T-helper 2 cell treated with Interferon-gamma antibody and Interleukin-4, amounts not matched to agents 5 μg/mL and 100 μg/mL, for 36 hours (primary cell): ENCODE results near the gene ANAPC15.

Source experiments
- DNase-seq: peaks from one replicate; pipeline ENCODE4 v3.0.0; 2021; ENCODE audit warnings: low spot score
- H3K27ac Mint-ChIP-seq: one replicate; pipeline ENCODE4 v1.8.0; 2021; ENCODE audit warnings: mild to moderate bottlenecking, mixed read lengths
- H3K27me3 Mint-ChIP-seq: one replicate; pipeline ENCODE4 v1.8.0; 2021; ENCODE audit warnings: low read depth, mixed read lengths
- H3K36me3 Mint-ChIP-seq: one replicate; pipeline ENCODE4 v1.8.0; 2021; ENCODE audit warnings: low read depth, mixed read lengths
- H3K4me1 Mint-ChIP-seq: one replicate; pipeline ENCODE4 v1.8.0; 2021; ENCODE audit warnings: low read depth, mixed read lengths
- H3K4me3 Mint-ChIP-seq: one replicate; pipeline ENCODE4 v1.8.0; 2022; ENCODE audit warnings: mild to moderate bottlenecking, moderate library complexity, mixed read lengths
- H3K9me3 Mint-ChIP-seq: one replicate; pipeline ENCODE4 v1.8.0; 2021; ENCODE audit warnings: mixed read lengths

The ANAPC15 gene

GRCh38 chr11:72085621-72086351 lies 26.7 kb downstream of the ANAPC15 start:
- H3K27me3 Mint-ChIP-seq = no peaks in the 10 kb centered on the region
- peaks cover 7% of the 10 kb centered on the region for H3K36me3 Mint-ChIP-seq
- H3K4me1 Mint-ChIP-seq = peaks cover 23% of the 10 kb centered on the region
- H3K4me3 Mint-ChIP-seq = no peak overlapping the region
- peak overlapping the region; percentile 38 for H3K27ac Mint-ChIP-seq
- no peaks in the 10 kb centered on the region for H3K9me3 Mint-ChIP-seq
- DNase-seq = no peak

- peaks cover 6% of the 10 kb centered on the region for H3K36me3 Mint-ChIP-seq
- DNase-seq = no peak
- H3K4me3 Mint-ChIP-seq = no peak overlapping the region
- no peaks in the 10 kb centered on the region for H3K9me3 Mint-ChIP-seq
- no peak overlapping the region for H3K27ac Mint-ChIP-seq
- H3K27me3 Mint-ChIP-seq = no peaks in the 10 kb centered on the region
- peaks cover 24% of the 10 kb centered on the region for H3K4me1 Mint-ChIP-seq
Measured at GRCh38 chr11:72084965-72085364, 27.5 kb downstream of the ANAPC15 start.

GRCh38 chr11:72084076-72084475 lies 28.4 kb downstream of the ANAPC15 start:
- Mint-ChIP-seq H3K36me3 (peaks cover 3% of the 10 kb centered on the region), H3K4me3 (no peak overlapping the region), H3K4me1 (peaks cover 23% of the 10 kb centered on the region), H3K27me3 (no peaks in the 10 kb centered on the region), H3K27ac (no peak overlapping the region), H3K9me3 (no peaks in the 10 kb centered on the region)
- DNase-seq = no peak

GRCh38 chr11:72083414-72083813 lies 29.1 kb downstream of the ANAPC15 start:
- DNase-seq = no peak
- Mint-ChIP-seq H3K36me3 (peaks cover 7% of the 10 kb centered on the region), H3K27ac (peak overlapping the region; percentile 0), H3K27me3 (no peaks in the 10 kb centered on the region), H3K4me1 (peaks cover 29% of the 10 kb centered on the region), H3K9me3 (no peaks in the 10 kb centered on the region), H3K4me3 (no peak overlapping the region)

GRCh38 chr11:72081821-72082453 lies 30.6 kb downstream of the ANAPC15 start:
- H3K27me3 Mint-ChIP-seq = no peaks in the 10 kb centered on the region
- H3K4me3 Mint-ChIP-seq = peak overlapping the region; percentile 92
- H3K36me3 Mint-ChIP-seq = peaks cover 12% of the 10 kb centered on the region
- H3K9me3 Mint-ChIP-seq = no peaks in the 10 kb centered on the region
- H3K4me1 Mint-ChIP-seq = peaks cover 41% of the 10 kb centered on the region
- no peak for DNase-seq
- peak overlapping the region; percentile 90 for H3K27ac Mint-ChIP-seq

GRCh38 chr11:72081184-72081644 lies 31.3 kb downstream of the ANAPC15 start:
- peak overlapping the region; percentile 92 for H3K4me3 Mint-ChIP-seq
- H3K27ac Mint-ChIP-seq = peak overlapping the region; percentile 90
- peaks cover 44% of the 10 kb centered on the region for H3K4me1 Mint-ChIP-seq
- H3K9me3 Mint-ChIP-seq = no peaks in the 10 kb centered on the region
- peaks cover 16% of the 10 kb centered on the region for H3K36me3 Mint-ChIP-seq
- no peak for DNase-seq
- no peaks in the 10 kb centered on the region for H3K27me3 Mint-ChIP-seq

- Mint-ChIP-seq H3K36me3 (peaks cover 16% of the 10 kb centered on the region), H3K27ac (peak within 1 kb of the TSS; percentile 90), H3K27me3 (no peaks in the 10 kb centered on the region), H3K4me1 (peaks cover 43% of the 10 kb centered on the region), H3K4me3 (peak within 1 kb of the TSS; percentile 92), H3K9me3 (no peaks in the 10 kb centered on the region)
- DNase-seq = peak; percentile 100
Measured at GRCh38 chr11:72080326-72081183, 31.9 kb downstream of the ANAPC15 start, which contains the start of the genes LRRC51 and NUMA1. TSS of gene LRRC51 (plus strand) at chr11:72080850. CDS start at chr11:72089084, 8,234 bp downstream. TSS of gene NUMA1 (minus strand) at chr11:72080542. CDS start at chr11:72035943, 44,599 bp downstream.

- Mint-ChIP-seq H3K36me3 (peaks cover 20% of the 10 kb centered on the region), H3K4me3 (peak overlapping the region; percentile 92), H3K4me1 (peaks cover 48% of the 10 kb centered on the region), H3K9me3 (no peaks in the 10 kb centered on the region), H3K27ac (peak overlapping the region; percentile 90), H3K27me3 (no peaks in the 10 kb centered on the region)
- DNase-seq = no peak
Measured at GRCh38 chr11:72079819-72080325, 32.6 kb downstream of the ANAPC15 start.

GRCh38 chr11:72078477-72078876 lies 34.0 kb downstream of the ANAPC15 start:
- DNase-seq = no peak
- no peaks in the 10 kb centered on the region for H3K27me3 Mint-ChIP-seq
- no peaks in the 10 kb centered on the region for H3K9me3 Mint-ChIP-seq
- H3K36me3 Mint-ChIP-seq = peaks cover 23% of the 10 kb centered on the region
- H3K27ac Mint-ChIP-seq = peak overlapping the region; percentile 60
- H3K4me3 Mint-ChIP-seq = peak overlapping the region; percentile 92
- peaks cover 48% of the 10 kb centered on the region for H3K4me1 Mint-ChIP-seq

- Mint-ChIP-seq H3K36me3 (peaks cover 28% of the 10 kb centered on the region), H3K4me1 (peaks cover 51% of the 10 kb centered on the region), H3K9me3 (no peaks in the 10 kb centered on the region), H3K27me3 (no peaks in the 10 kb centered on the region), H3K27ac (peak overlapping the region; percentile 42), H3K4me3 (no peak overlapping the region)
- no peak for DNase-seq
Measured at GRCh38 chr11:72075756-72076155, 36.7 kb downstream of the ANAPC15 start.

- peak overlapping the region; percentile 24 for H3K4me3 Mint-ChIP-seq
- H3K27me3 Mint-ChIP-seq = no peaks in the 10 kb centered on the region
- H3K36me3 Mint-ChIP-seq = peaks cover 28% of the 10 kb centered on the region
- peak overlapping the region; percentile 42 for H3K27ac Mint-ChIP-seq
- no peak for DNase-seq
- no peaks in the 10 kb centered on the region for H3K9me3 Mint-ChIP-seq
- H3K4me1 Mint-ChIP-seq = peaks cover 54% of the 10 kb centered on the region
Measured at GRCh38 chr11:72075109-72075508, 37.4 kb downstream of the ANAPC15 start.

GRCh38 chr11:72072348-72072747 lies 40.1 kb downstream of the ANAPC15 start:
- Mint-ChIP-seq H3K9me3 (no peaks in the 10 kb centered on the region), H3K27me3 (no peaks in the 10 kb centered on the region), H3K27ac (peak overlapping the region; percentile 61), H3K36me3 (peaks cover 35% of the 10 kb centered on the region), H3K4me3 (no peak overlapping the region), H3K4me1 (peaks cover 54% of the 10 kb centered on the region)
- no peak for DNase-seq

- Mint-ChIP-seq H3K27me3 (no peaks in the 10 kb centered on the region), H3K4me1 (peaks cover 48% of the 10 kb centered on the region), H3K9me3 (no peaks in the 10 kb centered on the region), H3K4me3 (no peak overlapping the region), H3K36me3 (peaks cover 30% of the 10 kb centered on the region), H3K27ac (no peak overlapping the region)
- no peak for DNase-seq
Measured at GRCh38 chr11:72070491-72070890, 42.0 kb downstream of the ANAPC15 start.
